ENCODE measurements around the gene PIK3R1. TPM values are rescaled to one million over a fixed set of nuclear protein-coding genes. Genes with fewer than 3 reads are reported as not detected.
A peak's percentile ranks its signal among the peaks of the same experiment; 100 is the strongest.

Gene PIK3R1
- total and polyA plus RNA-seq, 2 of the 4 experiments (the other 2 are of a cell fraction): 2.4 to 9.3 TPM

- WGBS, 2 experiments (ENCODE audit: extremely low coverage in 2 of 2, insufficient read length in 1 of 2): no CpG with 5 or more reads among the region's 3 CpGs
- DNase-seq: peak; percentile 17
- Histone ChIP-seq H3K4me1 (ENCODE audit: control insufficient read depth, insufficient read depth, low read length) (peaks cover 5% of the 10 kb centered on the region), H3K4me2 (ENCODE audit: low read depth, low read length) (peak overlapping the region; percentile 64; the same call in 1 of the 2 replicates), H3K18ac (ENCODE audit: low read depth, low read length) (peak overlapping the region; percentile 81; the same call in 1 of the 2 replicates), H3K36me3 (ENCODE audit: control insufficient read depth, insufficient read depth, low read length) (peaks cover 23% of the 10 kb centered on the region), H2BK5ac (ENCODE audit: low read depth, low read length, poor library complexity, severe bottlenecking) (no peak overlapping the region), H2AK5ac (ENCODE audit: low read depth, low read length) (no peak overlapping the region), H4K8ac (ENCODE audit: low read depth in 2 of 2, low read length in 2 of 2) (0 out of 4 replicates have a peak overlapping the region, but pooled peaks of 1 of the 2 experiments have one; percentile 47), H3K56ac (ENCODE audit: extremely low read depth, insufficient read depth, low read length) (no peak overlapping the region), H3K27ac (ENCODE audit: insufficient read depth, low read length) (no peak overlapping the region), H2AFZ (replicated peaks; ENCODE audit: low read length, poor library complexity) (no peak overlapping the region), H3K9me1 (ENCODE audit: insufficient read depth, low read length) (peaks cover 2% of the 10 kb centered on the region; the same call in 1 of the 2 replicates), H4K20me1 (ENCODE audit: insufficient read depth, low read length) (no peaks in the 10 kb centered on the region), H2AK9ac (replicated peaks; ENCODE audit: low read depth, low read length, poor library complexity) (no peak overlapping the region), H2BK15ac (ENCODE audit: low read depth, low read length) (no peak overlapping the region), H3K23ac (ENCODE audit: low read depth, low read length) (no peak overlapping the region), H3K4ac (ENCODE audit: low read depth, low read length) (no peak overlapping the region), H2BK120ac (ENCODE audit: low read depth, low read length) (no peak overlapping the region), H2BK20ac (ENCODE audit: low read depth, low read length) (no peak overlapping the region), H4K91ac (ENCODE audit: insufficient read depth, low read depth, low read length) (no peak overlapping the region), H3K4me3 (ENCODE audit: insufficient read depth, low read depth, low read length) (no peak overlapping the region), H3K27me3 (ENCODE audit: control insufficient read depth, insufficient read depth, low read length) (no peaks in the 10 kb centered on the region), H3K9ac (ENCODE audit: low read depth, low read length) (no peak overlapping the region), H3K9me3 (ENCODE audit: control insufficient read depth, insufficient read depth, low read length) (no peaks in the 10 kb centered on the region), H3K14ac (replicated peaks; ENCODE audit: low read depth, low read length) (no peak overlapping the region), H4K5ac (ENCODE audit: low read depth, low read length) (no peak overlapping the region), H3K79me1 (ENCODE audit: low read depth in 1 of 2, low read length in 2 of 2) (no peaks in the 10 kb centered on the region)
- no TSS peak for BruUV-seq (replicated peaks)
- POLR2A ChIA-PET (ENCODE audit: unreplicated experiment): no interaction called here
- CTCF ChIA-PET: no interaction called here
- no peak for TF ChIP-seq FOS (IDR thresholded peaks at IDR 0.05; ENCODE audit: low read depth, low read length)
- TF ChIP-seq RFX5 (IDR thresholded peaks at IDR 0.05; ENCODE audit: low read depth, low read length): no peak
- no peak for TF ChIP-seq SMC3 (IDR thresholded peaks at IDR 0.05; ENCODE audit: low read depth, low read length)
- no peak for TF ChIP-seq RAD21 (IDR thresholded peaks at IDR 0.05; ENCODE audit: low read length)
- TF ChIP-seq CTCF (conservative IDR thresholded peaks at IDR 0.05; ENCODE audit: low read depth, low read length): no peak
- TF ChIP-seq CEBPB (IDR thresholded peaks at IDR 0.05; ENCODE audit: low read depth, low read length): no peak
- no peak for TF ChIP-seq MXI1 (IDR thresholded peaks at IDR 0.05; ENCODE audit: borderline replicate concordance, low read depth, low read length)
- TF ChIP-seq NFE2L2 (IDR thresholded peaks at IDR 0.05; ENCODE audit: low read depth, low read length): no peak
- ATAC-seq (ENCODE audit: low read depth): peak; percentile 77
- intact Hi-C loops (cut with micrococcal nuclease): no loop called here
- in situ Hi-C loops (cut with MboI; ENCODE audit: low sequenced_read_pairs): no loop called here
- dilution Hi-C loops (cut with HindIII; ENCODE audit: low sequenced_read_pairs, unreplicated experiment): no loop called here
Observed at GRCh38 chr5:68299575-68299974, 84.0 kb downstream of the PIK3R1 start.
